HEK293T (cell line): Measurements from ENCODE around the gene HCRTR1.

Experiments used
- BHLHE40 ChIP-seq: fragments of 450-650 bp; IDR thresholded peaks from 2 replicates; pipeline ENCODE4 v1.6.1; 2016; ENCODE audit warnings: mild to moderate bottlenecking, moderate library complexity, borderline replicate concordance
- CTBP1 ChIP-seq: fragments of 450-650 bp; IDR thresholded peaks from 2 replicates; pipeline ENCODE4 v1.6.1; 2016; ENCODE audit warnings: borderline replicate concordance
- ELF4 ChIP-seq: fragments of 450-650 bp; IDR thresholded peaks from 2 replicates; pipeline ENCODE4 v1.6.1; 2017; ENCODE audit warnings: antibody characterized with exemption
- FOXM1 ChIP-seq: fragments of 450-650 bp; IDR thresholded peaks from 2 replicates; pipeline ENCODE4 v1.6.1; 2017; ENCODE audit warnings: mild to moderate bottlenecking, borderline replicate concordance
- HDGF ChIP-seq: fragments of 450-650 bp; IDR thresholded peaks from 2 replicates; pipeline ENCODE4 v1.6.1; 2017; ENCODE audit warnings: antibody characterized with exemption, borderline replicate concordance
- L3MBTL2 ChIP-seq: fragments of 450-650 bp; conservative IDR thresholded peaks from 2 replicates; pipeline ENCODE4 v1.6.1; 2016; ENCODE audit warnings: mild to moderate bottlenecking
- LEF1 ChIP-seq: fragments of 450-650 bp; IDR thresholded peaks from 2 replicates; pipeline ENCODE4 v1.6.1; 2017; ENCODE audit warnings: mild to moderate bottlenecking, borderline replicate concordance
- NFRKB ChIP-seq: fragments of 450-650 bp; IDR thresholded peaks from 2 replicates; pipeline ENCODE4 v1.6.1; 2016; ENCODE audit warnings: mild to moderate bottlenecking, moderate library complexity
- PKNOX1 ChIP-seq: fragments of 450-650 bp; IDR thresholded peaks from 2 replicates; pipeline ENCODE4 v1.6.1; 2016
- SP1 ChIP-seq: fragments of 450-650 bp; IDR thresholded peaks from 2 replicates; pipeline ENCODE4 v1.6.1; 2017
- SUZ12 ChIP-seq: fragments of 450-650 bp; IDR thresholded peaks from 2 replicates; pipeline ENCODE4 v1.6.1; 2016; ENCODE audit warnings: mild to moderate bottlenecking
- ZNF384 ChIP-seq: fragments of 450-650 bp; IDR thresholded peaks from 2 replicates; pipeline ENCODE4 v1.6.1; 2016

DNA sequence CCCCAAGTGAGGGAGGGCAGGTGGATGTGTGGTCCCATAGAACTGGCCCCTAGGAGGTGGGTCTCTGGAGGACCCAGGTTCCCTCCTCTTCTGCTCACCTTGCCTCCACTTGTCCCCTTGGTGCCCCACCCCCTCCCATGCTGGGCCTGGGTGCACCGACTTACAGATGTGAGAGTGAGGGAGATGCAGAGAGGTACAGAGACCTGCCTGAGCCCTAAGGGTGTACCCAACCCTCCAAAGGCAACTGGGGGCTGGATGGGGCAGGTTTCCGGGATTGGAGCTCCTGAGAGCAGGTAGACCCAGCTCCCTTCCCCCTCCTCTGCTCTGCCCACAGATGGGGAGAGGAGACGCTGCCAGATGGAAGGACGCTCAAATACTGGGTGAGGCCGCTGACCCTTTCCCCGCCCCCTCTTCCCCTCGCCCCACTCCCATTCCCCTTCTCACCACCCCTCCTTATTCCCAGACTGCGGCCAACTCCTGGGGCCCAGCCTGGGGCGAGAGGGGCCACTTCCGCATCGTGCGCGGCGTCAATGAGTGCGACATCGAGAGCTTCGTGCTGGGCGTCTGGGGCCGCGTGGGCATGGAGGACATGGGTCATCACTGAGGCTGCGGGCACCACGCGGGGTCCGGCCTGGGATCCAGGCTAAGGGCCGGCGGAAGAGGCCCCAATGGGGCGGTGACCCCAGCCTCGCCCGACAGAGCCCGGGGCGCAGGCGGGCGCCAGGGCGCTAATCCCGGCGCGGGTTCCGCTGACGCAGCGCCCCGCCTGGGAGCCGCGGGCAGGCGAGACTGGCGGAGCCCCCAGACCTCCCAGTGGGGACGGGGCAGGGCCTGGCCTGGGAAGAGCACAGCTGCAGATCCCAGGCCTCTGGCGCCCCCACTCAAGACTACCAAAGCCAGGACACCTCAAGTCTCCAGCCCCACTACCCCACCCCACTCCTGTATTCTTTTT lies 30.8 kb upstream of the HCRTR1 start:
- TF ChIP-seq HDGF (no peak), L3MBTL2 (no peak), ELF4 (no peak), SP1 (no peak), NFRKB (no peak), FOXM1 (no peak), PKNOX1 (no peak), ZNF384 (no peak), SUZ12 (no peak), BHLHE40 (no peak), CTBP1 (no peak), LEF1 (no peak)
